HepG2 (cell line): ENCODE data around the gene ELOVL6. TPM values are rescaled to one million over a fixed set of nuclear protein-coding genes. Genes with fewer than 3 reads are reported as not detected.

ENCODE experiments used
- AFF4 ChIP-seq: sonication (generic); formaldehyde crosslinking; IDR thresholded peaks from 2 replicates; pipeline ENCODE4 v1.4.0; 2020; ENCODE audit warnings: missing genetic modification reagents
- AHDC1 ChIP-seq: sonication (generic); formaldehyde crosslinking; IDR thresholded peaks from 2 replicates; pipeline ENCODE4 v1.5.1; 2020; ENCODE audit warnings: mild to moderate bottlenecking, missing genetic modification reagents, borderline replicate concordance
- BRD4 ChIP-seq: sonication (generic); formaldehyde crosslinking; IDR thresholded peaks from 2 replicates; pipeline ENCODE4 v1.4.0; 2020; ENCODE audit warnings: missing genetic modification reagents
- CBFB ChIP-seq: sonication (generic); formaldehyde crosslinking; IDR thresholded peaks from 2 replicates; pipeline ENCODE4 v1.4.0; 2020; ENCODE audit warnings: missing genetic modification reagents
- GATAD2A ChIP-seq: IDR thresholded peaks from 2 replicates; pipeline ENCODE4 v1.6.1; 2016
- GMEB2 ChIP-seq: IDR thresholded peaks from 2 replicates; pipeline ENCODE4 v1.6.1; 2016; ENCODE audit warnings: missing biosample characterization, missing genetic modification reagents, low read depth
- HDAC2 ChIP-seq: sonication (generic); formaldehyde crosslinking; IDR thresholded peaks from 2 replicates; pipeline ENCODE4 v1.4.0; 2020; ENCODE audit warnings: missing genetic modification reagents
- HOXA3 ChIP-seq: sonication (generic); formaldehyde crosslinking; IDR thresholded peaks from 2 replicates; pipeline ENCODE4 v1.5.0; 2020; ENCODE audit warnings: missing genetic modification reagents
- KDM1A ChIP-seq: IDR thresholded peaks from 2 replicates; pipeline ENCODE4 v1.6.1; 2016; ENCODE audit warnings: missing compliant biosample characterization
- KDM3A ChIP-seq: IDR thresholded peaks from 2 replicates; pipeline ENCODE4 v1.6.1; 2018; ENCODE audit warnings: low read depth, missing compliant biosample characterization
- MIXL1 ChIP-seq: IDR thresholded peaks from 2 replicates; pipeline ENCODE4 v1.6.1; 2016
- NR2F6 ChIP-seq, 2 experiments: IDR thresholded peaks; 2 replicates each; pipeline ENCODE4 v1.6.1; 2016; ENCODE audit warnings: antibody characterized with exemption in 1 of 2, mild to moderate bottlenecking in 1 of 2
- PAX8 ChIP-seq: sonication (generic); formaldehyde crosslinking; IDR thresholded peaks from 2 replicates; pipeline ENCODE4 v1.8.0; 2022; ENCODE audit warnings: mild to moderate bottlenecking, missing genetic modification reagents, borderline replicate concordance
- RARA ChIP-seq: IDR thresholded peaks from 2 replicates; pipeline ENCODE4 v1.6.1; 2016; ENCODE audit warnings: missing genetic modification reagents, missing compliant biosample characterization
- RCOR2 ChIP-seq: IDR thresholded peaks from 2 replicates; pipeline ENCODE4 v1.6.1; 2016; ENCODE audit warnings: missing biosample characterization, missing genetic modification reagents
- REXO4 ChIP-seq: sonication (generic); formaldehyde crosslinking; IDR thresholded peaks from 2 replicates; pipeline ENCODE4 v1.8.0; 2022; ENCODE audit warnings: missing genetic modification reagents, mild to moderate bottlenecking, borderline replicate concordance
- TEAD3 ChIP-seq: optimal IDR thresholded peaks from 2 replicates; pipeline ENCODE3; 2016; ENCODE audit warnings: borderline replicate concordance
- TOE1 ChIP-seq: sonication (generic); formaldehyde crosslinking; IDR thresholded peaks from 2 replicates; pipeline ENCODE4 v1.4.0; 2020; ENCODE audit warnings: mild to moderate bottlenecking, missing genetic modification reagents
- XRCC5 ChIP-seq: fragments of 200-400 bp; formaldehyde crosslinking; optimal IDR thresholded peaks from 2 replicates; pipeline ENCODE3; 2017; ENCODE audit warnings: mild to moderate bottlenecking, low read length
- ZMYM4 ChIP-seq: sonication (generic); formaldehyde crosslinking; IDR thresholded peaks from 2 replicates; pipeline ENCODE4 v1.8.1; 2023; ENCODE audit warnings: mild to moderate bottlenecking, missing genetic modification reagents
- ZNF3 ChIP-seq: IDR thresholded peaks from 2 replicates; pipeline ENCODE4 v1.7.0; 2017; ENCODE audit warnings: inconsistent platforms
- polyA plus RNA-seq, 8 experiments: library from polyadenylated mRNA; depleted of rRNA in 3 of 8; stranded (reverse) in 7 of 8; unstranded in 1 of 8; fragments of >200 nt; fragmentation: Illumina TruSeq in 4 of 8; extraction: Trizol in 4 of 8; gene quantifications; 2 replicates each; pipeline versions ENCODE4 v1.2.1 to v1.2.3, GENCODE V29; 2011 to 2016; ENCODE audit warnings: low read depth in 4 of 8, missing spikeins in 1 of 8, mixed read lengths in 1 of 8; ENCODE audit not compliant: insufficient read depth in 1 of 8
- total RNA-seq, 5 experiments: library from RNA; depleted of rRNA; stranded (reverse); fragments of >200 nt; fragmentation: Illumina TruSeq; extraction: Trizol; gene quantifications; 2 replicates each; pipeline ENCODE4 v1.2.3, GENCODE V29; 2016; ENCODE audit warnings: low read depth in 1 of 5

The ELOVL6 gene
- total and polyA plus RNA-seq, 2 of the 13 experiments (the other 11 are each of a cell fraction or from before 2014, with no cell fraction given): 14.1 to 23.2 TPM

GRCh38 chr4:110200689-110201088 is 2.3 kb upstream of the ELOVL6 start (continued):
- TF ChIP-seq GMEB2 (no peak), REXO4 (CRISPR knock-in tag) (no peak), TEAD3 (CRISPR knock-in tag) (no peak), CBFB (CRISPR knock-in tag) (no peak), RCOR2 (CRISPR knock-in tag) (peak; percentile 76), PAX8 (CRISPR knock-in tag) (no peak), MIXL1 (CRISPR knock-in tag) (no peak), AFF4 (no peak), GATAD2A (CRISPR knock-in tag) (peak; percentile 41; the same call in 1 of the 2 replicates), ZMYM4 (peak; percentile 52; the same call in 1 of the 2 replicates), XRCC5 (no peak), TOE1 (no peak), RARA (CRISPR knock-in tag) (peak; percentile 75), BRD4 (no peak), NR2F6 (IDR thresholded peaks at IDR 0.05) (no peak), NR2F6 (CRISPR knock-in tag; IDR thresholded peaks at IDR 0.05) (peak; percentile 77), ZNF3 (CRISPR knock-in tag) (0 out of 2 replicates have a peak, but pooled peaks have one; percentile 57), HOXA3 (CRISPR knock-in tag) (peak; percentile 14; the same call in 1 of the 2 replicates), KDM3A (CRISPR knock-in tag) (no peak), HDAC2 (CRISPR knock-in tag) (peak; percentile 64), KDM1A (peak; percentile 78), AHDC1 (no peak)
- TF ChIP-seq, all 625 proteins: peak for 32
